D721Med (cell line): ENCODE measurements around the gene ASCC2.

ENCODE experiments used
- DNase-seq: peaks from one replicate; pipeline ENCODE4 v3.0.0; 2011; ENCODE audit warnings: low spot score; ENCODE audit not compliant: insufficient read length
- FAIRE-seq: peaks from 2 replicates; lab custom pipeline; 2011; peaks lifted over from hg19 to GRCh38; lab: Jason Lieb, UNC
- TF ChIP-seq, protein P1 (sequence below): IDR thresholded peaks from 2 replicates; pipeline ENCODE4 v1.5.1; 2012; ENCODE audit warnings: mild to moderate bottlenecking, control low read depth; ENCODE audit not compliant: insufficient read depth; ENCODE audit errors: missing control alignments

Gene ASCC2

DNA sequence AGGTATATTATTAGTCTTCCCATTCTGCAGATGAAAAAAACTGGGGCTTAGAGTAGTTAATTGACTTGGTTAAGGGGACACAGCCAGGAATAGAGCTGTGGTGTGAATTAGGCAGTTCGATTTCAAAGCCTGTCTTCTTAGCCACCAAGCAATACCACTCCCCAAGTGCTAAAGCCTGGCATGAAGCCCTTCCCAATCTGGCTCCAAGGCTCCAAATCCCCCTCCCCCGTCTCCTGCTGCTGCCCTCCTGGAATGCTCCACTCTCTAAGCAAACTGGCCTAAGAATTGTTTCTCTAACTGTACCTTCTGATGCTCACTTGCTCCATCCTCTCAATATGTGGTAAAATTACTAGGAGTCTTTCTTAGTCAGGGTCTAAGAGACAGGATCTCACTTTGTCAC, 18.6 kb downstream of the ASCC2 start:
- DNase-seq (no peak), FAIRE-seq (no peak)
- TF ChIP-seq, protein P1, sequence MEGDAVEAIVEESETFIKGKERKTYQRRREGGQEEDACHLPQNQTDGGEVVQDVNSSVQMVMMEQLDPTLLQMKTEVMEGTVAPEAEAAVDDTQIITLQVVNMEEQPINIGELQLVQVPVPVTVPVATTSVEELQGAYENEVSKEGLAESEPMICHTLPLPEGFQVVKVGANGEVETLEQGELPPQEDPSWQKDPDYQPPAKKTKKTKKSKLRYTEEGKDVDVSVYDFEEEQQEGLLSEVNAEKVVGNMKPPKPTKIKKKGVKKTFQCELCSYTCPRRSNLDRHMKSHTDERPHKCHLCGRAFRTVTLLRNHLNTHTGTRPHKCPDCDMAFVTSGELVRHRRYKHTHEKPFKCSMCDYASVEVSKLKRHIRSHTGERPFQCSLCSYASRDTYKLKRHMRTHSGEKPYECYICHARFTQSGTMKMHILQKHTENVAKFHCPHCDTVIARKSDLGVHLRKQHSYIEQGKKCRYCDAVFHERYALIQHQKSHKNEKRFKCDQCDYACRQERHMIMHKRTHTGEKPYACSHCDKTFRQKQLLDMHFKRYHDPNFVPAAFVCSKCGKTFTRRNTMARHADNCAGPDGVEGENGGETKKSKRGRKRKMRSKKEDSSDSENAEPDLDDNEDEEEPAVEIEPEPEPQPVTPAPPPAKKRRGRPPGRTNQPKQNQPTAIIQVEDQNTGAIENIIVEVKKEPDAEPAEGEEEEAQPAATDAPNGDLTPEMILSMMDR, result no peak

DNA sequence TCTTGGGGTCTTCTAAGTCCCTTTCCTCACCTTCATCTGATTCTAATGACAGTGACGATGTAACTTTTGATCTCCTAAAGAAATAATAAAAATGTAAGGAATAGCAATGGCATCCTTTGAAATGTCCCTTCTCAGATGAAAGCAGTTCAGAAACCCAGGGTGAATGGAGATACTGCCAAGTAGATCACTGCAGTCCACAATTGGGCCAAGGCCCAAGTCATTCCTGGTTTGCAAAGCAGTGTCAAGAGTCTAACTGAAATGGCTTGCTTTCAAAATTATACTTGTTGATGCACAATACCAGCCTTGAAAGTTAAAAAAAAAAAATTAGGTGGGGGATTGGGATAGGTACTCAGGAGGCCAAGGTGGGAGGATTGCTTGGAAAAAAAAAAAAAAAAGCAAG, 20.4 kb downstream of the ASCC2 start:
- no peak for FAIRE-seq
- TF ChIP-seq, protein P1, result no peak

DNA sequence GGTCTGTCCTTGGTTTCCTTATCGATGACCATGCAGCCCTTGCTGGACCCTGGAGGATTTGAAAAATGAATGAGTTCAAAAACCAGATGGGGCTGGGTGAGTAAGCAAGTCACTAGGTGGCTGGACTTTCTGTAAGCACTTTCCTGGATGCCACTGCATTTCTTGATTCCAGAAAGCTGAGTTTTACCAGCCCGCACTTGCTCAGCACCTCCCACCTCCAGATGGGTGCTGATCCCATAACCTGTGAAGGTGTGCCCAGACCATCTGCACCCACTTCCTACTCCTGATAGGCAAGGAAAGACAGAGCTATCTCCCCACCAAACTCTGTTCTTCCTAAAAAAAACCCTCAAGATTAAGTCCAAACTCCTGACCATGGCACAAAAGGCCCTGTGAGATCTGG, 21.1 kb downstream of the ASCC2 start:
- TF ChIP-seq, protein P1, result no peak
- FAIRE-seq (no peak), DNase-seq (no peak)

More for the DNA sequence above, 20.4 kb downstream of the ASCC2 start:
- no peak for DNase-seq

DNA sequence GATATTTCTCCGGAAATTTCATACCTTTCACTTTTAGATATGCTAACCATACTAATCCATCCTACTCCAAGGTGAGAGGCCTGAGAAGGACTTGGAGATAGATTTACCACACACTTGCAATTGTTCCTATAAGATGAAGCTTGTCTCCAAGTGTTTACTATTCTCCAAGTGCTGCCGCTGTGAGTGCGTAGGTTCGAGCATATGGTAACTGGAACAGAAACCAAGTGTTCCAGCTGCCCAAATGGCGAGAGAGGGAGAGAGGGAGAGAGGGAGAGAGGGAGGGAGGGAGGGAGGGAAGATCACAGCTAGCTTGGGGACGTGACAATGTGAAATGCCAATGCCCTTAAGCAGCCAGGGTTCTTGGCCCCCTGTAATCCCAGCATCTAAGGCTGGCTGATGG, 21.5 kb downstream of the ASCC2 start:
- FAIRE-seq (no peak), DNase-seq (no peak)
- TF ChIP-seq, protein P1, result no peak

DNA sequence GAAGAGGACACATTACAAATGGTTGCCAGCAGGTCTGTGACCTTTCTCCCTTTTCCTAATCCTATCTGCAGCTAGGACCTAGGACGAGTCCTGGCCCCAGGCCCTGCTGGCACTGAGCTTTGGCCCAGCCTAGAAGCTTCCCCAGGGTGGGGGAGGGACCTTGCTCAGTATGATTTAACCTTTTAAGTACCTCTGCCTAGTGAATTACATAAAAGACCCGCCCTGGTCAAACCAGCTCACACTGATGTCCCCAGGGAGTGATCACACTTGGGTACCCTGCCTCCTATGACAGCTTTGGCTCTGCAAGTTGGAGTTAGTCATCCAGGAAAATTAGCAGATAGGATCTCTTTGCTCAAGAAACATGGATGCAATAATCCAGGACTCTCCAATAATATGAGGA, 21.9 kb downstream of the ASCC2 start:
- FAIRE-seq, result no peak
- DNase-seq, result no peak
- TF ChIP-seq, protein P1, result no peak

DNA sequence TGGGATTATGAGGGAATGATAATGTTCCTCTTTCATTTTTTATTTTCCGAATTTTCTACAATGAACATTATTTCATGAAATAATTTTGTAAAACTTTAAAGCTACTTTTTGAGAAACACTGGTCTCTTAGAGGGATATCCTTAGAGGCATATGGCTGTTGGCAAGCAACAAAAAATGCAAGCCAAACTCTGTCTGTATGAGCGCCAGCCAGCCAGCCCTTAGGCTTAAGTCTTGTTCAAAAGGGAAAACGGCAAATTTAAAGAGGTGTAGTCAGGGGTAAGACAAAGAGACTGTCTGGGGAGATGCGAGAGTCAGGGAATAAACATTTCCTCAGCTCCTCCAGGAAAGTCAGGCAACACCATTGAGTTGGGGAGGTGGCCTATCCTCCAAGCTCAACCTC, 22.5 kb downstream of the ASCC2 start:
- TF ChIP-seq, protein P1, result no peak
- FAIRE-seq (no peak), DNase-seq (no peak)

DNA sequence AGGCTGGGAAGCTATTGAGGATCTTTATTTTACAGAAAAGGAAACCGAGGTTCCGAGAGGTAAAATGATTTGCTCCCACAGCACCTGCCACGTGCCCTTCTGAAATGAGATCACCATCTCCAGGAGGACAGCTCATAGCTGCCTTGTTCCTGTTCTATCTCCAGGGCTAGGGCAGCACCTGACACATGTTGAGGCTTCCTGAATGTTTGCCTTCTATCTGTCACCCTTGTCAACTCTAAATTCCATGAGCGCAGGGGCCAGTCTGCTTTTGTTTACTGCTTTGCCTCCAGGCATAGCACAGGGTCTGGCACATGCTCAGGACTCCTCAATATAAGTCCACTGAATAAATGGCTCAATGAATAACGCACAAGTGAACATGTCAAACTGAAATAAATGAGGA, 24.1 kb downstream of the ASCC2 start:
- TF ChIP-seq, protein P1, result no peak

More for the DNA sequence above, 24.1 kb downstream of the ASCC2 start:
- no peak for FAIRE-seq
- DNase-seq, result no peak
